Endometrial microvascular endothelial cells (primary cell): ENCODE results near the gene INSRR. TPM values are rescaled to one million over a fixed set of nuclear protein-coding genes. Genes with fewer than 3 reads are reported as not detected.

Experiments
- in situ Hi-C: cut with HindIII; loops from 2 replicates; pipeline ENCODE4 v1.10.0; 2017; ENCODE audit warnings: low sequenced_read_pairs, low pct_unique_long_range_greater_than_20kb; ENCODE audit errors: inconsistent ontology term
- total RNA-seq: library from RNA; depleted of rRNA; stranded (reverse); fragments of >200 nt; gene quantifications from one replicate; pipeline ENCODE4 v1.2.3, GENCODE V29; 2015; ENCODE audit errors: inconsistent ontology term

The INSRR gene
- not detected for total RNA-seq

GRCh38 chr1:156858959-156859522 is at the start of gene INSRR:
Gene INSRR (minus strand): TSS chr1:156859117. CDS start chr1:156858621, 496 bp downstream.
- in situ Hi-C loops = no loop called here

DNA sequence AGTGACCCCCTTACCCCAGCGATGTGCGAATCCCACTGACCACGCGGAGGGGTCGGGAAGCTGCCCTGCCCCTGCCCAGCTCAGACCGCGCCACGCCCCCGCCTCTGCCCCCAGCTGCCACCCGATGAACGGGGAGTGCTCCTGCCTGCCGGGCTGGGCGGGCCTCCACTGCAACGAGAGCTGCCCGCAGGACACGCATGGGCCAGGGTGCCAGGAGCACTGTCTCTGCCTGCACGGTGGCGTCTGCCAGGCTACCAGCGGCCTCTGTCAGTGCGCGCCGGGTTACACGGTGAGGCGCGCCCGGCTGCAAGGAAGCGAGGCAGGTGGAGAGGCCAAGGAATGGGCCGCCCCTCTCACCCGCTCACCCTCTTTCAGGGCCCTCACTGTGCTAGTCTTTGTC is 49.6 kb upstream of the INSRR start:
- in situ Hi-C loops = no loop called here

DNA sequence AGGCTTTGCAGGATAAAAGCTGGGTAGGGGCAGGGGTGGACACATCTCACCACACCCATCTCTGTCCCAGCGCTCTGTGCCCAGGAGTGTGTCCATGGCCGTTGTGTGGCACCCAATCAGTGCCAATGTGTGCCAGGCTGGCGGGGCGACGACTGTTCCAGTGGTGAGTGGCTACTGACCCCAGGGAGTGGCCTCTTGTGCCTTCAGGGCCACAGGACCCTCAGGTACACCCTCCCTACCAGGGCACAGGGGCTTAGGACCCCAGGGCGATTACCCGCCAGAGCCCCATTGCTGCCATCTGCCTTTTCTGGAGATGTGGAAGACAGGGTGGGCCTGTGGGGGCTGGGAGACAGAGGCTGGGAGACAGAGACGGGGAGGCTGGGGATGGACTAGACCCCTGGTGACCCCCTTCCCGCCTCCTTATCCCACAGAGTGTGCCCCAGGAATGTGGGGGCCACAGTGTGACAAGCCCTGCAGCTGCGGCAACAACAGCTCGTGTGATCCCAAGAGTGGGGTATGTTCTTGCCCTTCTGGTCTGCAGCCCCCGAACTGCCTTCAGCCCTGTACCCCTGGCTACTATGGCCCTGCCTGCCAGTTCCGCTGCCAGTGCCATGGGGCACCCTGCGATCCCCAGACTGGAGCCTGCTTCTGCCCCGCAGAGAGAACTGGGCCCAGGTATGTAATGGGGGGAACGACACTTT is 47.4 kb upstream of the INSRR start:
- in situ Hi-C loops = no loop called here

- in situ Hi-C loops = no loop called here
Observed at GRCh38 chr1:156905651-156906050, 46.7 kb upstream of the INSRR start.

DNA sequence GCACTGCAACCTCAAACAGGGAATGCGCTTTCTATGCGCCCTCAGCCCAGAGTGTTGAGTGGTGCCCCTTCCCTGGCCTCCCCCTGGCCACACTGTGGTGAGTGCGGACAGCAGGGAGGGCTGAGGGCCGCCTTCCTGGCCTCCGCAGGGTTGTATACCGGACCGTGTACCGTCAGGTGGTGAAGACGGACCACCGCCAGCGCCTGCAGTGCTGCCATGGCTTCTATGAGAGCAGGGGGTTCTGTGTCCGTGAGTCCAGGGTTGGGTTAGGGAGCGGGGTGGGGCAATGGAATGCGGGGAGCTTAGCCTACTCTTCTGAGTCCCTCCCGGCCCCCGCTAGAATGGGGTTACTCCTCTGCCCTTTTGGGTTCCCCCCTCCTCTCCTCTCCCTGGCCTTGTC is 46.3 kb upstream of the INSRR start:
- in situ Hi-C loops = no loop called here

DNA sequence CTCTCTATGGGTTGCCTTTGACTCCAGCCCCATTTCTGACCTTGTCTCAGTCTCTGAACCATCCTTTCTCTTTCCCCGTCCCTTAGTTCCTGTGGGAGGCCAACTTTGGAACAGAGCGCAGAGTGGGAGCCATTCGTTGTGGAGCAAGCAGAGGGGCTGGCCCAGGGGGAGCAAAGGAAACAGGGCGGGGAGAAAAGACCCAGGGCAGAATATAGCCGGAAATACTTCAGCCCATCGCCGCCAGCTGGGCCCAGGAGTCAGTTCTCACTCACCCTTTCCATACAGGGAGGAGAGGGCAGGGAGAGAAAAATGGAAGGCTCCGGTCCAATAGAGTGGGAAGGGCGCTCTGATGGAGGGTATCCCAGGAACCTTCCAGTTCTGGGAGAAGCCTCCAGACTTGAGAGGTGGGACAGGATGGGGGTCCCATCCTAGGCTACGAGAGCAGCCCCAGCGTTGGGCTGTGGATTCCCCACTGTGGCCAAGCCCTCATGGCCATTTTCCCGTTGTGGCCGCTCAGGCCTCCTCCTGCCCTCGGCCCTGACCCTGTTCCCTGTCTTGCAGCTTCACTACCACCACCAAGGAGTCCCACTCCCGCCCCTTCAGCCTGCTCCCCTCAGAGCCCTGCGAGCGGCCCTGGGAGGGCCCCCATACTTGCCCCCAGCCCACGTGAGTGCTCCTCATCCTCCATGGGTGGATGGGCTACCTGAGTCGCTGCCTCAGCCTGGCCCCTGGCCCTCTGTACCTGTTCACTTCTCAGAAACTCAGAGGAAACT is 45.5 kb upstream of the INSRR start:
- in situ Hi-C loops = no loop called here

GRCh38 chr1:156903328-156904091 is 44.6 kb upstream of the INSRR start:
- in situ Hi-C loops = no loop called here

- in situ Hi-C loops = no loop called here
Observed at GRCh38 chr1:156901966-156902915, 43.3 kb upstream of the INSRR start.

GRCh38 chr1:156901590-156901900 is 42.6 kb upstream of the INSRR start:
- in situ Hi-C loops = no loop called here

GRCh38 chr1:156900896-156901589 is 42.1 kb upstream of the INSRR start:
- in situ Hi-C loops = no loop called here

- in situ Hi-C loops = no loop called here
Observed at GRCh38 chr1:156899956-156900718, 41.2 kb upstream of the INSRR start.

- in situ Hi-C loops = no loop called here
Observed at GRCh38 chr1:156898971-156899664, 40.2 kb upstream of the INSRR start.

GRCh38 chr1:156898161-156898566 is 39.2 kb upstream of the INSRR start:
- in situ Hi-C loops = no loop called here

- in situ Hi-C loops = no loop called here
Observed at GRCh38 chr1:156897078-156897825, 38.3 kb upstream of the INSRR start.

DNA sequence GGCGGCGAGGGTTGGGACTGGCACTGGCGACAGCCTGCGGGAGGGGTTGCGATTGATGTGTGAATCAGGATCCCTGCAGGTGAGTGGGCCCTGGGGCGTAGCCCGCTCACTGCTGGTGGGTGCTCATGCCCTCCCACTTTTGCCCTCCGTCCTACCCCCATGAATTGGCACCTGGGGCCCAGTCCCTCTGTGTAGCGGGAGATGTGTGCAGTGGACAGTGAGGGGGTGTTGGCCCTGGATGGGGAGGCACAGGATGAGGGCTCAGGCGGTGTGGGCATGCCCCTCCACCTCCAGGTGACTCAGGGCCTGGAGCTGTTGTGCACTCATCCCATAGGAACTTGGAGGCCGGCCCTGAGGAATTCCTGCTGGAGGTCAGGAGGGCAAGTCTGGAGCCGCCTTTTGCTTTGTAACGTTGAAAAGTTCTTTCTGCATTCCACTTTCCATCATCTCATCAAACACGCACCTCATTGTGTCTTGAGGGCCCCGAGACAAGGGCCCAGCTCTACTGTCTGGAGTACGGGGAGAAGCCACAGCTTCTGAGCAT is 37.6 kb upstream of the INSRR start:
- in situ Hi-C loops = no loop called here

DNA sequence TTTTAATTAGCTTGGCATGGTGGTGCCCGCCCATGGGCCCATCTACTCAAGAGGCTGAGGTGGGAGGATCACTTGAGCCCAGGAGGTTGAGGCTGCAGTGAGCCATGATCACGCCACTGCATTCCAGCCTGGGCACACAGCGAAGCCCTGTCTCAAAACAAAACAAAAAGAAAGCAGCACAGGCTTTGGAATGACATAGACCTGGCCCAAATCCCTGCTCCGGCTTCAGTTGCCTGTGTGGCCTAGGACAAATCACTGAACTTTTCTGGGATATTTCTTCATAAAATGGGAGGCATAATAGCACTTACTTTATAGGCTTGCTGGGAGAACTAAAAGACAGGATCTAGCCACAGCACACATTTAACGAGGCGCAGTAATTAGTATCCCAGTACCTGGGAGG is 37.0 kb upstream of the INSRR start:
- in situ Hi-C loops = no loop called here
